Esophagus muscularis mucosa (tissue), 4 donors: ENCODE measurements around the gene AGPAT1. TPM values are rescaled to one million over a fixed set of nuclear protein-coding genes. Genes with fewer than 3 reads are reported as not detected.
A peak's percentile ranks its signal among the peaks of the same experiment; 100 is the strongest.
"Not testable (repeated sequence)": the region's sequence is repeated elsewhere in the genome, so short reads cannot be mapped to it uniquely, and the experiment has no call there.

ENCODE experiments used
- DNase-seq: peaks from one replicate; pipeline ENCODE4 v3.0.0-alpha.2; 2017; ENCODE audit errors: extremely low spot score
- H3K27ac ChIP-seq, 4 donors: fragments of 200-600 bp; sonication (generic); replicated peaks in 1 of 4; 1 replicate in 3 of 4; 2 replicates in 1 of 4; pipeline ENCODE4 v1.5.1; 2016 to 2019; ENCODE audit warnings: mild to moderate bottlenecking in 1 of 4
- H3K27me3 ChIP-seq, 4 donors: fragments of 200-600 bp; sonication (generic); one replicate each; pipeline versions ENCODE4 v1.5.1 to v1.6.0; 2016 to 2019
- H3K36me3 ChIP-seq, 4 donors: fragments of 200-600 bp; sonication (generic); one replicate each; pipeline ENCODE4 v1.5.1; 2016 to 2019
- H3K4me1 ChIP-seq, 4 donors: fragments of 200-600 bp; sonication (generic); one replicate each; pipeline ENCODE4 v1.5.1; 2016 to 2019
- H3K4me3 ChIP-seq, 4 donors: fragments of 200-600 bp; sonication (generic); 1 replicate in 2 of 4; 2 replicates in 2 of 4; pipeline ENCODE4 v1.5.1; 2016 to 2019; ENCODE audit warnings: mild to moderate bottlenecking in 4 of 4, moderate library complexity in 1 of 4
- H3K9me3 ChIP-seq, 4 donors: fragments of 200-600 bp; sonication (generic); 1 replicate in 3 of 4; 2 replicates in 1 of 4; pipeline ENCODE4 v1.5.1; 2016 to 2019
- CTCF ChIP-seq, 3 experiments: fragments of 200-600 bp in 2 of 3; fragments of 450-650 bp in 1 of 3; sonication (generic) in 2 of 3; IDR thresholded peaks; one replicate each; pipeline ENCODE4 v1.5.1; 2017 to 2019; ENCODE audit warnings: antibody characterized with exemption in 3 of 3, mild to moderate bottlenecking in 2 of 3, moderate library complexity in 1 of 3
- EP300 ChIP-seq: sonication (generic); formaldehyde crosslinking; IDR thresholded peaks from one replicate; pipeline ENCODE4 v1.6.1; 2017; ENCODE audit warnings: antibody characterized with exemption
- POLR2A ChIP-seq: fragments of 450-650 bp; IDR thresholded peaks from one replicate; pipeline ENCODE4 v1.6.1; 2017; ENCODE audit warnings: antibody characterized with exemption, moderate library complexity, mild to moderate bottlenecking, low read depth
- POLR2AphosphoS5 ChIP-seq, 2 donors: sonication (generic); formaldehyde crosslinking; IDR thresholded peaks; one replicate each; pipeline ENCODE4 v1.6.1; 2017; ENCODE audit warnings: antibody characterized with exemption in 2 of 2
- WGBS: methylation state at CpG from one replicate; pipeline ENCODE4 v1.1.5; 2018; 5-methylcytosine and 5-hydroxymethylcytosine counted together
- intact Hi-C: fragments of 100-400 bp; cut with DNase I; formaldehyde crosslinking; loops from one replicate; pipeline ENCODE4 v1.15.1; 2023
- total RNA-seq, 4 donors: library from RNA; depleted of rRNA; stranded (reverse); fragments of >200 nt; gene quantifications; one replicate each; pipeline versions ENCODE4 v1.1.0 to v1.2.1, GENCODE V29; 2016

Gene AGPAT1
- total RNA-seq, 4 donors from 2014 or later: 52.7 to 76.7 (median 68.9) TPM

- Histone ChIP-seq H3K4me1 (peaks cover 44 to 55% (median 49%) of the 10 kb centered on the region in 4 donors), H3K36me3 (peaks cover 0 to 22% (median 0%) of the 10 kb centered on the region in 4 donors), H3K27me3 (peaks cover 0 to 1% (median 0%) of the 10 kb centered on the region in 4 donors), H3K9me3 (no peaks in the 10 kb centered on the region), H3K4me3 (peak overlapping the region; percentile 65 to 95 (median 78)), H3K27ac (peak overlapping the region; percentile 94 to 100 (median 96))
- intact Hi-C loops: loop anchor here (5.0 kb wide), 2 partner anchors 47 to 782 kb away; no protein-coding TSS in a partner anchor
- no peak for TF ChIP-seq POLR2A
- peak; percentile 17 to 54 (median 53) for TF ChIP-seq CTCF (IDR thresholded peaks at IDR 0.05)
- no peak for TF ChIP-seq EP300
- peak; percentile 100 for DNase-seq
- WGBS: 0% methylated on average over 6 of the region's 25 CpGs
Observed at GRCh38 chr6:32195652-32195901, 19.7 kb upstream of the AGPAT1 start.

- peak overlapping the region; percentile 53 to 95 (median 74) for H3K4me3 ChIP-seq
- no peak for DNase-seq
- no peaks in the 10 kb centered on the region for H3K27me3 ChIP-seq
- intact Hi-C loops: loop anchor here (5.0 kb wide), 2 partner anchors 47 to 782 kb away; no protein-coding TSS in a partner anchor
- H3K4me1 ChIP-seq: peaks cover 47 to 58% (median 52%) of the 10 kb centered on the region in 4 donors
- H3K27ac ChIP-seq: peak overlapping the region; percentile 89 to 100 (median 94)
- H3K9me3 ChIP-seq: no peaks in the 10 kb centered on the region
- TF ChIP-seq POLR2AphosphoS5 (IDR thresholded peaks at IDR 0.05): peak; percentile 85 to 89
- no peak for TF ChIP-seq EP300
- peak; percentile 84 for TF ChIP-seq POLR2A
- TF ChIP-seq CTCF (IDR thresholded peaks at IDR 0.05): peak; percentile 44 to 64 (median 47)
- H3K36me3 ChIP-seq: peaks cover 0 to 19% (median 0%) of the 10 kb centered on the region in 4 donors
- WGBS: 21% methylated on average over 12 of the region's 15 CpGs
Observed at GRCh38 chr6:32194825-32195651, 19.2 kb upstream of the AGPAT1 start.

- H3K4me1 ChIP-seq: peaks cover 47 to 60% (median 53%) of the 10 kb centered on the region in 4 donors
- no peak for DNase-seq
- H3K4me3 ChIP-seq: no peak overlapping the region
- H3K9me3 ChIP-seq: no peaks in the 10 kb centered on the region
- no peaks in the 10 kb centered on the region for H3K27me3 ChIP-seq
- TF ChIP-seq EP300: no peak
- TF ChIP-seq CTCF (IDR thresholded peaks at IDR 0.05): no peak
- no peak for TF ChIP-seq POLR2AphosphoS5 (IDR thresholded peaks at IDR 0.05)
- TF ChIP-seq POLR2A: no peak
- H3K27ac ChIP-seq: peak overlapping the region; percentile 89 to 100 (median 94)
- intact Hi-C loops: no loop called here
- H3K36me3 ChIP-seq: peaks cover 0 to 14% (median 0%) of the 10 kb centered on the region in 4 donors
- WGBS: 92% methylated on average over 4 of the region's 4 CpGs
Observed at GRCh38 chr6:32194388-32194787, 18.5 kb upstream of the AGPAT1 start.

- H3K27me3 ChIP-seq, H3K9me3 ChIP-seq, intact Hi-C loops, H3K36me3 ChIP-seq, DNase-seq: not testable (repeated sequence)
- Histone ChIP-seq H3K4me1 (peaks cover 58 to 73% (median 65%) of the 10 kb centered on the region in 4 donors), H3K27ac (peak overlapping the region; percentile 90 to 99 (median 98)), H3K4me3 (peak overlapping the region in 2 of 4 donors; percentile 37 to 92)
- 70% methylated on average over 13 of the region's 13 CpGs for WGBS
Observed at GRCh38 chr6:32193096-32193495, 17.2 kb upstream of the AGPAT1 start.

- 44% methylated on average over 3 of the region's 5 CpGs for WGBS
- H3K4me3 ChIP-seq: peak within 1 kb of the TSS; percentile 30 to 92 (median 52)
- no peaks in the 10 kb centered on the region for H3K9me3 ChIP-seq
- intact Hi-C loops: no loop called here
- H3K36me3 ChIP-seq: peaks cover 3 to 8% (median 5%) of the 10 kb centered on the region in 4 donors
- peaks cover 63 to 78% (median 70%) of the 10 kb centered on the region in 4 donors for H3K4me1 ChIP-seq
- TF ChIP-seq CTCF (IDR thresholded peaks at IDR 0.05) (no peak), POLR2AphosphoS5 (IDR thresholded peaks at IDR 0.05) (peak in 1 of 2 donors; percentile 42)
- H3K27ac ChIP-seq: peak within 1 kb of the TSS; percentile 90 to 99 (median 98)
- H3K27me3 ChIP-seq: no peaks in the 10 kb centered on the region
- DNase-seq: no peak
Observed at GRCh38 chr6:32192608-32193039, 16.7 kb upstream of the AGPAT1 start, which contains the start of gene GPSM3. Gene GPSM3 (minus strand): TSS chr6:32192643. CDS start chr6:32192513, 130 bp downstream.
